Measurements from ENCODE around the gene CACNG3. TPM values are rescaled to one million over a fixed set of nuclear protein-coding genes. Genes with fewer than 3 reads are reported as not detected.
"Not testable (repeated sequence)": the region's sequence is repeated elsewhere in the genome, so short reads cannot be mapped to it uniquely, and the experiment has no call there.

The CACNG3 gene
- total RNA-seq, 1 donor from 2014 or later: not detected

- no peaks in the 10 kb centered on the region for H3K27me3 ChIP-seq (ENCODE audit: control insufficient read depth, insufficient read depth, low read length)
- H3K4me3 ChIP-seq (ENCODE audit: low read depth, low read length): no peak overlapping the region
- H3K36me3 ChIP-seq (ENCODE audit: control insufficient read depth, insufficient read depth, low read length): no peaks in the 10 kb centered on the region
- no peak for DNase-seq (ENCODE audit: low read depth)
- no peak for TF ChIP-seq CTCF (IDR thresholded peaks at IDR 0.05; ENCODE audit: insufficient read depth, low read length, poor library complexity, severe bottlenecking)
Observed at GRCh38 chr16:24289166-24289700, 33.1 kb downstream of the CACNG3 start.

GRCh38 chr16:24291932-24292331, 35.8 kb downstream of the CACNG3 start:
- no peak for DNase-seq (ENCODE audit: low read depth)
- no peak overlapping the region for H3K4me3 ChIP-seq (ENCODE audit: low read depth, low read length)
- TF ChIP-seq CTCF (IDR thresholded peaks at IDR 0.05; ENCODE audit: insufficient read depth, low read length, poor library complexity, severe bottlenecking): no peak
- H3K27me3 ChIP-seq (ENCODE audit: control insufficient read depth, insufficient read depth, low read length): no peaks in the 10 kb centered on the region
- no peaks in the 10 kb centered on the region for H3K36me3 ChIP-seq (ENCODE audit: control insufficient read depth, insufficient read depth, low read length)

GRCh38 chr16:24294131-24294530, 38.0 kb downstream of the CACNG3 start:
- no peak for TF ChIP-seq CTCF (IDR thresholded peaks at IDR 0.05; ENCODE audit: insufficient read depth, low read length, poor library complexity, severe bottlenecking)
- H3K27me3 ChIP-seq (ENCODE audit: control insufficient read depth, insufficient read depth, low read length): no peaks in the 10 kb centered on the region
- DNase-seq (ENCODE audit: low read depth): no peak
- H3K4me3 ChIP-seq (ENCODE audit: low read depth, low read length): no peak overlapping the region
- H3K36me3 ChIP-seq (ENCODE audit: control insufficient read depth, insufficient read depth, low read length): no peaks in the 10 kb centered on the region

- no peak for DNase-seq (ENCODE audit: low read depth)
- no peak for TF ChIP-seq CTCF (IDR thresholded peaks at IDR 0.05; ENCODE audit: insufficient read depth, low read length, poor library complexity, severe bottlenecking)
- Histone ChIP-seq H3K36me3 (ENCODE audit: control insufficient read depth, insufficient read depth, low read length) (no peaks in the 10 kb centered on the region), H3K27me3 (ENCODE audit: control insufficient read depth, insufficient read depth, low read length) (no peaks in the 10 kb centered on the region), H3K4me3 (ENCODE audit: low read depth, low read length) (no peak overlapping the region)
Observed at GRCh38 chr16:24297375-24297774, 41.2 kb downstream of the CACNG3 start.

GRCh38 chr16:24298548-24299167, 42.5 kb downstream of the CACNG3 start:
- no peak for TF ChIP-seq CTCF (IDR thresholded peaks at IDR 0.05; ENCODE audit: insufficient read depth, low read length, poor library complexity, severe bottlenecking)
- H3K4me3 ChIP-seq (ENCODE audit: low read depth, low read length): no peak overlapping the region
- H3K27me3 ChIP-seq (ENCODE audit: control insufficient read depth, insufficient read depth, low read length): no peaks in the 10 kb centered on the region
- no peaks in the 10 kb centered on the region for H3K36me3 ChIP-seq (ENCODE audit: control insufficient read depth, insufficient read depth, low read length)
- DNase-seq (ENCODE audit: low read depth): no peak

GRCh38 chr16:24300750-24301149, 44.6 kb downstream of the CACNG3 start:
- DNase-seq (ENCODE audit: low read depth); H3K4me3 ChIP-seq (ENCODE audit: low read depth, low read length); H3K36me3 ChIP-seq (ENCODE audit: control insufficient read depth, insufficient read depth, low read length); H3K27me3 ChIP-seq (ENCODE audit: control insufficient read depth, insufficient read depth, low read length): not testable (repeated sequence)
